Measurements from ENCODE around the gene LRIT2. TPM values are rescaled to one million over a fixed set of nuclear protein-coding genes. Genes with fewer than 3 reads are reported as not detected.

LRIT2 gene
- total RNA-seq, 1 experiment from 2014 or later = not detected

- Mint-ChIP-seq H3K36me3 (ENCODE audit: insufficient read depth in 1 of 3, low read depth in 3 of 3) (no peaks in the 10 kb centered on the region; a peak in 1 of 7 replicates), H3K27ac (no peak overlapping the region; a peak in 1 of 7 replicates), H3K9me3 (no peaks in the 10 kb centered on the region), H3K4me3 (no peak overlapping the region), H3K4me1 (peaks cover 0 to 6% of the 10 kb centered on the region in 2 experiments; a peak in 3 of 4 replicates), H3K27me3 (ENCODE audit: low read depth) (peaks cover 3% of the 10 kb centered on the region; the same call in 1 of the 2 replicates)
- Histone ChIP-seq H2BK5ac (ENCODE audit: insufficient read length, low read length) (no peak overlapping the region), H3T11ph (ENCODE audit: low read length) (no peak overlapping the region), H4K91ac (ENCODE audit: insufficient read length, low read depth, low read length) (no peak overlapping the region), H3K4me2 (ENCODE audit: insufficient read depth, insufficient read length, low read length) (no peak overlapping the region), H3K4ac (ENCODE audit: low read depth, low read length) (no peak overlapping the region), H2BK20ac (ENCODE audit: low read depth, low read length, poor library complexity, severe bottlenecking) (no peak overlapping the region), H2AK5ac (ENCODE audit: insufficient read length, low read length) (no peak overlapping the region), H2BK120ac (ENCODE audit: low read depth, low read length, poor library complexity, severe bottlenecking) (no peak overlapping the region), H4K20me1 (ENCODE audit: control insufficient read depth, insufficient read depth, insufficient read length) (no peaks in the 10 kb centered on the region), H2BK12ac (ENCODE audit: insufficient read length, low read depth, low read length) (no peak overlapping the region), H4K5ac (ENCODE audit: insufficient read length, low read depth, low read length) (no peak overlapping the region), H3K4me1 (ENCODE audit: insufficient read depth, low read length) (no peaks in the 10 kb centered on the region), H3K56ac (ENCODE audit: insufficient read length, low read depth, low read length) (no peak overlapping the region), H3K79me2 (ENCODE audit: insufficient read depth, low read length) (no peaks in the 10 kb centered on the region), H3K18ac (ENCODE audit: insufficient read length, low read depth, low read length) (no peak overlapping the region), H4K8ac (replicated peaks; ENCODE audit: insufficient read length, low read depth, low read length) (no peak overlapping the region), H3K14ac (ENCODE audit: insufficient read depth, low read length) (no peak overlapping the region), H2BK15ac (ENCODE audit: low read depth, low read length) (no peak overlapping the region), H3K9me3 (ENCODE audit: control insufficient read depth, low read depth, low read length) (no peaks in the 10 kb centered on the region), H3K27ac (ENCODE audit: insufficient read length, low read depth, low read length) (no peak overlapping the region), H2AFZ (ENCODE audit: low read length) (no peak overlapping the region), H3K27me3 (ENCODE audit: insufficient read depth, low read length) (no peaks in the 10 kb centered on the region), H3K23me2 (ENCODE audit: insufficient read length, low read depth, low read length, poor library complexity, severe bottlenecking) (no peaks in the 10 kb centered on the region), H3K9ac (ENCODE audit: extremely low read depth, insufficient read length, low read length) (no peak overlapping the region), H3K79me1 (ENCODE audit: insufficient read depth, low read depth, low read length, poor library complexity, severe bottlenecking) (no peaks in the 10 kb centered on the region), H3K23ac (ENCODE audit: insufficient read length, low read depth, low read length) (no peak overlapping the region)
- TF ChIP-seq CTCF (conservative IDR thresholded peaks at IDR 0.05) = no peak
- no CpG with 5 or more reads among the region's 2 CpGs for WGBS (ENCODE audit: extremely low coverage, insufficient read length, low lambda C conversion rate)
- DNase-seq = no peak
Observed at GRCh38 chr10:84211566-84211965, 13.8 kb downstream of the LRIT2 start.

Data from H9 (cell line).